CD4-positive, alpha-beta T cell treated with Interleukin-15 for 4 hours (primary cell): ENCODE results near the gene MRFAP1.
"Not testable (repeated sequence)": the region's sequence is repeated elsewhere in the genome, so short reads cannot be mapped to it uniquely, and the experiment has no call there.

Experiments used
- DNase-seq: peaks from one replicate; pipeline ENCODE4 v3.0.0-alpha.2; 2020; ENCODE audit warnings: low spot score

MRFAP1 gene

GRCh38 chr4:6668391-6668790 is 27.9 kb downstream of the MRFAP1 start:
- DNase-seq = no peak

- no peak for DNase-seq
Measured at GRCh38 chr4:6671648-6672047, 31.2 kb downstream of the MRFAP1 start.

- DNase-seq = no peak
Measured at GRCh38 chr4:6672131-6672530, 31.6 kb downstream of the MRFAP1 start.

GRCh38 chr4:6672541-6673190 is 32.2 kb downstream of the MRFAP1 start:
- DNase-seq = not testable (repeated sequence)

- peak; percentile 49 for DNase-seq
Measured at GRCh38 chr4:6673191-6673659, 32.7 kb downstream of the MRFAP1 start.

GRCh38 chr4:6673660-6674499 is 33.4 kb downstream of the MRFAP1 start:
- peak; percentile 93 for DNase-seq

- DNase-seq = peak; percentile 81
Measured at GRCh38 chr4:6674500-6675149, 34.1 kb downstream of the MRFAP1 start.

GRCh38 chr4:6676722-6677558 is 36.5 kb downstream of the MRFAP1 start:
- DNase-seq = no peak

- DNase-seq = no peak
Measured at GRCh38 chr4:6680372-6681034, 40.0 kb downstream of the MRFAP1 start.

GRCh38 chr4:6681191-6681590 is 40.7 kb downstream of the MRFAP1 start:
- no peak for DNase-seq

- no peak for DNase-seq
Measured at GRCh38 chr4:6682862-6683590, 42.5 kb downstream of the MRFAP1 start.

- no peak for DNase-seq
Measured at GRCh38 chr4:6684656-6685055, 44.2 kb downstream of the MRFAP1 start.

GRCh38 chr4:6686104-6686787 is 45.8 kb downstream of the MRFAP1 start:
- DNase-seq = no peak

- no peak for DNase-seq
Measured at GRCh38 chr4:6687947-6688878, 47.7 kb downstream of the MRFAP1 start.

GRCh38 chr4:6688879-6689505 is 48.5 kb downstream of the MRFAP1 start:
- DNase-seq = peak; percentile 78

GRCh38 chr4:6689506-6689960 is 49.0 kb downstream of the MRFAP1 start:
- DNase-seq = no peak
